Liver (tissue), 9 donors: ENCODE results near the gene NR3C1. TPM values are rescaled to one million over a fixed set of nuclear protein-coding genes. Genes with fewer than 3 reads are reported as not detected.

Experiments
- DNase-seq: peaks from one replicate; pipeline ENCODE4 v3.0.0-alpha.2; 2017; ENCODE audit warnings: low spot score
- H3K27ac ChIP-seq, 2 donors: one replicate each; pipeline ENCODE4 v1.7.0; 2013; ENCODE audit warnings: inconsistent platforms in 2 of 2, low read length in 2 of 2, control low read depth in 1 of 2, low read depth in 1 of 2, mild to moderate bottlenecking in 1 of 2
- H3K27me3 ChIP-seq, 4 donors: one replicate each; pipeline versions ENCODE4 v1.6.1 to v1.7.0; 2013; ENCODE audit warnings: low read length in 3 of 4, inconsistent platforms in 1 of 4, mild to moderate bottlenecking in 1 of 4, moderate library complexity in 1 of 4; ENCODE audit not compliant: control insufficient read depth in 4 of 4, insufficient read depth in 4 of 4
- H3K36me3 ChIP-seq, 4 donors: one replicate each; pipeline versions ENCODE4 v1.6.1 to v1.7.0; 2013; ENCODE audit warnings: low read length in 3 of 4, mild to moderate bottlenecking in 3 of 4, low read depth in 1 of 4, moderate library complexity in 1 of 4; ENCODE audit not compliant: control insufficient read depth in 4 of 4, insufficient read depth in 3 of 4
- H3K4me1 ChIP-seq, 4 donors: one replicate each; pipeline versions ENCODE4 v1.6.1 to v1.7.0; 2013; ENCODE audit warnings: low read length in 3 of 4, mild to moderate bottlenecking in 3 of 4, moderate library complexity in 1 of 4; ENCODE audit not compliant: control insufficient read depth in 4 of 4, insufficient read depth in 4 of 4
- H3K4me3 ChIP-seq, 3 donors: one replicate each; pipeline versions ENCODE4 v1.6.1 to v1.7.0; 2013; ENCODE audit warnings: low read length in 3 of 3, control low read depth in 1 of 3, low read depth in 1 of 3, mild to moderate bottlenecking in 1 of 3
- H3K9ac ChIP-seq, 2 donors: one replicate each; pipeline ENCODE4 v1.7.0; 2013; ENCODE audit warnings: low read length in 2 of 2, mild to moderate bottlenecking in 2 of 2, moderate library complexity in 2 of 2, control low read depth in 1 of 2, low read depth in 1 of 2
- H3K9me3 ChIP-seq, 4 donors: one replicate each; pipeline versions ENCODE4 v1.6.1 to v1.7.0; 2013; ENCODE audit warnings: low read length in 3 of 4; ENCODE audit not compliant: control insufficient read depth in 4 of 4
- ATF3 ChIP-seq: IDR thresholded peaks from 2 replicates; pipeline ENCODE4 v1.6.1; 2016; ENCODE audit warnings: antibody characterized with exemption
- CTCF ChIP-seq: fragments of 150-350 bp; IDR thresholded peaks from 2 replicates; pipeline ENCODE4 v1.5.1; 2017; ENCODE audit warnings: improper control_type of control experiment, low read depth, low read length; ENCODE audit not compliant: missing input control
- EGR1 ChIP-seq, 2 donors: IDR thresholded peaks; 2 replicates each; pipeline ENCODE4 v1.6.1; 2016 to 2018; ENCODE audit warnings: antibody characterized with exemption in 2 of 2, low read depth in 2 of 2
- FOXA1 ChIP-seq: IDR thresholded peaks from 2 replicates; pipeline ENCODE4 v1.6.1; 2016; ENCODE audit warnings: antibody characterized with exemption
- FOXA2 ChIP-seq: IDR thresholded peaks from 2 replicates; pipeline ENCODE4 v1.6.1; 2016; ENCODE audit warnings: antibody characterized with exemption
- GABPA ChIP-seq, 2 donors: IDR thresholded peaks in 1 of 2; conservative IDR thresholded peaks in 1 of 2; 2 replicates each; pipeline ENCODE4 v1.6.1; 2016; ENCODE audit warnings: antibody characterized with exemption in 2 of 2, mild to moderate bottlenecking in 1 of 2, moderate library complexity in 1 of 2
- HNF4A ChIP-seq, 2 donors: conservative IDR thresholded peaks; 2 replicates each; pipeline ENCODE4 v1.6.1; 2016; ENCODE audit warnings: antibody characterized with exemption in 2 of 2, mild to moderate bottlenecking in 2 of 2
- HNF4G ChIP-seq: IDR thresholded peaks from 2 replicates; pipeline ENCODE4 v1.6.1; 2016; ENCODE audit warnings: antibody characterized with exemption
- JUND ChIP-seq, 2 donors: IDR thresholded peaks; 2 replicates each; pipeline ENCODE4 v1.6.1; 2016; ENCODE audit warnings: antibody characterized with exemption in 2 of 2
- NR2F2 ChIP-seq: IDR thresholded peaks from 2 replicates; pipeline ENCODE4 v1.6.1; 2016; ENCODE audit warnings: antibody characterized with exemption
- RAD21 ChIP-seq, 2 donors: IDR thresholded peaks; 2 replicates each; pipeline ENCODE4 v1.6.1; 2016; ENCODE audit warnings: antibody characterized with exemption in 2 of 2, mild to moderate bottlenecking in 2 of 2
- REST ChIP-seq: IDR thresholded peaks from 2 replicates; pipeline ENCODE4 v1.6.1; 2016; ENCODE audit warnings: antibody characterized with exemption, mild to moderate bottlenecking
- RXRA ChIP-seq, 2 donors: IDR thresholded peaks; 2 replicates each; pipeline ENCODE4 v1.6.1; 2017 to 2018; ENCODE audit warnings: antibody characterized with exemption in 2 of 2, mild to moderate bottlenecking in 1 of 2
- SP1 ChIP-seq: IDR thresholded peaks from 2 replicates; pipeline ENCODE4 v1.6.1; 2018; ENCODE audit warnings: antibody characterized with exemption, mild to moderate bottlenecking
- TAF1 ChIP-seq: conservative IDR thresholded peaks from 2 replicates; pipeline ENCODE4 v1.6.1; 2016; ENCODE audit warnings: antibody characterized with exemption, mild to moderate bottlenecking
- YY1 ChIP-seq: IDR thresholded peaks from 2 replicates; pipeline ENCODE4 v1.6.1; 2016; ENCODE audit warnings: antibody characterized with exemption, mild to moderate bottlenecking
- WGBS: extraction: QIAGEN DNeasy Blood & Tissue Kit; methylation state at CpG from one replicate; pipeline ENCODE4 v1.1.7; 2013; 5-methylcytosine and 5-hydroxymethylcytosine counted together
- polyA plus RNA-seq, 2 donors: library from polyadenylated mRNA; stranded (reverse) in 1 of 2; unstranded in 1 of 2; fragments of 200-250 nt in 1 of 2; fragments of >200 nt in 1 of 2; fragmentation: Nextera tagmentation in 1 of 2; extraction: Ambion mirVana in 1 of 2; gene quantifications; one replicate each; pipeline versions ENCODE4 v1.2.1 to v1.2.3, GENCODE V29; 2013 to 2015
- total RNA-seq, 2 donors: library from RNA; depleted of rRNA; stranded (reverse); fragments of >200 nt; gene quantifications; one replicate each; pipeline ENCODE4 v1.2.3, GENCODE V29; 2014
- TF ChIP-seq, protein P1 (sequence below): IDR thresholded peaks from 2 replicates; pipeline ENCODE4 v1.6.1; 2016; ENCODE audit warnings: antibody characterized with exemption
- TF ChIP-seq, protein P2 (sequence below): IDR thresholded peaks from 2 replicates; pipeline ENCODE4 v1.6.1; 2016; ENCODE audit warnings: antibody characterized with exemption
- donor health status: healthy.
- donor health status: healthy.
- donor health status: healthy.
- donor health status: healthy.
- donor health status: healthy.

The NR3C1 gene
- total and polyA plus RNA-seq, 4 donors, result 24.5 to 36.4 (median 29.0) TPM

- no peak for DNase-seq
- no peak overlapping the region for H3K9ac ChIP-seq
- H3K36me3 ChIP-seq, result no peaks in the 10 kb centered on the region
- no peaks in the 10 kb centered on the region for H3K9me3 ChIP-seq
- H3K27ac ChIP-seq, result peak overlapping the region; percentile 78 to 81
- WGBS, result 28% methylated on average over 3 of the region's 3 CpGs
- no peaks in the 10 kb centered on the region for H3K27me3 ChIP-seq
- H3K4me1 ChIP-seq, result peaks cover 16 to 65% (median 54%) of the 10 kb centered on the region in 4 donors
- no peak overlapping the region for H3K4me3 ChIP-seq
- peak; percentile 39 for TF ChIP-seq ATF3
- TF ChIP-seq, protein P1, sequence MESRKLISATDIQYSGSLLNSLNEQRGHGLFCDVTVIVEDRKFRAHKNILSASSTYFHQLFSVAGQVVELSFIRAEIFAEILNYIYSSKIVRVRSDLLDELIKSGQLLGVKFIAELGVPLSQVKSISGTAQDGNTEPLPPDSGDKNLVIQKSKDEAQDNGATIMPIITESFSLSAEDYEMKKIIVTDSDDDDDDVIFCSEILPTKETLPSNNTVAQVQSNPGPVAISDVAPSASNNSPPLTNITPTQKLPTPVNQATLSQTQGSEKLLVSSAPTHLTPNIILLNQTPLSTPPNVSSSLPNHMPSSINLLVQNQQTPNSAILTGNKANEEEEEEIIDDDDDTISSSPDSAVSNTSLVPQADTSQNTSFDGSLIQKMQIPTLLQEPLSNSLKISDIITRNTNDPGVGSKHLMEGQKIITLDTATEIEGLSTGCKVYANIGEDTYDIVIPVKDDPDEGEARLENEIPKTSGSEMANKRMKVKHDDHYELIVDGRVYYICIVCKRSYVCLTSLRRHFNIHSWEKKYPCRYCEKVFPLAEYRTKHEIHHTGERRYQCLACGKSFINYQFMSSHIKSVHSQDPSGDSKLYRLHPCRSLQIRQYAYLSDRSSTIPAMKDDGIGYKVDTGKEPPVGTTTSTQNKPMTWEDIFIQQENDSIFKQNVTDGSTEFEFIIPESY, result peak; percentile 42
- no peak for TF ChIP-seq FOXA1
- peak in 1 of 2 donors; percentile 36 for TF ChIP-seq EGR1 (IDR thresholded peaks at IDR 0.05; ENCODE audit: low read depth in 2 of 2)
- TF ChIP-seq RAD21 (IDR thresholded peaks at IDR 0.05), result peak; percentile 61 to 67
- peak; percentile 29 for TF ChIP-seq NR2F2
- TF ChIP-seq HNF4G, result peak; percentile 84
- TF ChIP-seq REST, result peak; percentile 72
- peak; percentile 94 for TF ChIP-seq SP1
- peak; percentile 16 to 52 for TF ChIP-seq GABPA (IDR thresholded peaks at IDR 0.05 in 1 of 2, conservative IDR thresholded peaks at IDR 0.05 in 1 of 2)
- TF ChIP-seq RXRA (IDR thresholded peaks at IDR 0.05), result peak; percentile 83 to 90
- peak; percentile 72 to 76 for TF ChIP-seq JUND (IDR thresholded peaks at IDR 0.05)
- TF ChIP-seq HNF4A (conservative IDR thresholded peaks at IDR 0.05), result peak; percentile 89 to 94
- TF ChIP-seq TAF1, result no peak
- TF ChIP-seq, protein P2, sequence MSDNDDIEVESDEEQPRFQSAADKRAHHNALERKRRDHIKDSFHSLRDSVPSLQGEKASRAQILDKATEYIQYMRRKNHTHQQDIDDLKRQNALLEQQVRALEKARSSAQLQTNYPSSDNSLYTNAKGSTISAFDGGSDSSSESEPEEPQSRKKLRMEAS, result peak; percentile 32
- peak; percentile 82 for TF ChIP-seq YY1
- peak; percentile 59 for TF ChIP-seq FOXA2
- no peak for TF ChIP-seq CTCF
Measured at GRCh38 chr5:143347698-143348344, 55.7 kb downstream of the NR3C1 start.
